Trophoblast cell (in vitro differentiated cells and primary cell): Measurements from ENCODE around the gene SPI1. TPM values are rescaled to one million over a fixed set of nuclear protein-coding genes. Genes with fewer than 3 reads are reported as not detected.

ENCODE experiments used
- DNase-seq, 2 donors: peaks; one replicate each; pipeline ENCODE4 v3.0.0-alpha.2; 2016
- H2AFZ ChIP-seq: 2 replicates; pipeline ENCODE4 v1.6.1; 2013; ENCODE audit warnings: low read length, moderate library complexity, mild to moderate bottlenecking; ENCODE audit not compliant: insufficient read depth, poor library complexity
- H2AK5ac ChIP-seq: 2 replicates; pipeline ENCODE4 v1.6.1; 2013; ENCODE audit warnings: mild to moderate bottlenecking, low read length
- H2BK120ac ChIP-seq: 2 replicates; pipeline ENCODE4 v1.6.1; 2013; ENCODE audit warnings: low read length, mild to moderate bottlenecking, moderate library complexity; ENCODE audit not compliant: insufficient read depth, poor library complexity
- H2BK12ac ChIP-seq: 2 replicates; pipeline ENCODE4 v1.6.1; 2013; ENCODE audit warnings: mild to moderate bottlenecking, low read length, moderate library complexity
- H2BK5ac ChIP-seq: 2 replicates; pipeline ENCODE4 v1.6.1; 2013; ENCODE audit warnings: low read length, low read depth, moderate library complexity, mild to moderate bottlenecking; ENCODE audit not compliant: poor library complexity
- H3K14ac ChIP-seq: 2 replicates; pipeline ENCODE4 v1.6.1; 2013; ENCODE audit warnings: mild to moderate bottlenecking, low read length
- H3K18ac ChIP-seq: 2 replicates; pipeline ENCODE4 v1.6.1; 2013; ENCODE audit warnings: mild to moderate bottlenecking, low read length
- H3K23ac ChIP-seq: 2 replicates; pipeline ENCODE4 v1.6.1; 2013; ENCODE audit warnings: low read length
- H3K27ac ChIP-seq: 2 replicates; pipeline ENCODE4 v1.5.1; 2013; ENCODE audit warnings: low read depth, mild to moderate bottlenecking, inconsistent platforms, low read length, moderate library complexity
- H3K27me3 ChIP-seq: 2 replicates; pipeline ENCODE4 v1.6.1; 2013; ENCODE audit warnings: inconsistent platforms, mild to moderate bottlenecking, low read length, moderate library complexity; ENCODE audit not compliant: insufficient read depth
- H3K36me3 ChIP-seq, 2 experiments: 1 replicate in 1 of 2; 2 replicates in 1 of 2; pipeline ENCODE4 v1.6.1; 2013; ENCODE audit warnings: low read length in 2 of 2, mild to moderate bottlenecking in 2 of 2, moderate library complexity in 1 of 2; ENCODE audit not compliant: insufficient read depth in 2 of 2, control insufficient read depth in 1 of 2
- H3K4ac ChIP-seq: 2 replicates; pipeline ENCODE4 v1.6.1; 2013; ENCODE audit warnings: low read depth, mild to moderate bottlenecking, low read length, moderate library complexity
- H3K4me1 ChIP-seq, 2 experiments: 1 replicate in 1 of 2; 2 replicates in 1 of 2; pipeline ENCODE4 v1.6.1; 2013; ENCODE audit warnings: low read length in 2 of 2, mild to moderate bottlenecking in 2 of 2, moderate library complexity in 1 of 2; ENCODE audit not compliant: insufficient read depth in 2 of 2, control insufficient read depth in 1 of 2
- H3K4me2 ChIP-seq: 2 replicates; pipeline ENCODE4 v1.6.1; 2013; ENCODE audit warnings: inconsistent platforms, mild to moderate bottlenecking, low read length, moderate library complexity
- H3K4me3 ChIP-seq: 2 replicates; pipeline ENCODE4 v1.5.1; 2013; ENCODE audit warnings: mild to moderate bottlenecking, low read depth, low read length, inconsistent platforms
- H3K79me1 ChIP-seq: one replicate; pipeline ENCODE4 v1.6.1; 2013; ENCODE audit warnings: low read length
- H3K79me2 ChIP-seq: 2 replicates; pipeline ENCODE4 v1.6.1; 2013; ENCODE audit warnings: low read length, mild to moderate bottlenecking; ENCODE audit not compliant: control insufficient read depth, insufficient read depth, poor library complexity
- H3K9ac ChIP-seq: 2 replicates; pipeline ENCODE4 v1.6.1; 2013; ENCODE audit warnings: mild to moderate bottlenecking, low read length
- H3K9me3 ChIP-seq: 2 replicates; pipeline ENCODE4 v1.6.1; 2013; ENCODE audit warnings: low read depth, mild to moderate bottlenecking, control low read depth, inconsistent platforms, low read length; ENCODE audit not compliant: insufficient read depth
- H4K12ac ChIP-seq: 2 replicates; pipeline ENCODE4 v1.6.1; 2013; ENCODE audit warnings: low read depth, mild to moderate bottlenecking, low read length, moderate library complexity
- H4K8ac ChIP-seq: 2 replicates; pipeline ENCODE4 v1.6.1; 2013; ENCODE audit warnings: low read depth, mild to moderate bottlenecking, low read length, moderate library complexity
- H4K91ac ChIP-seq: one replicate; pipeline ENCODE4 v1.6.1; 2013; ENCODE audit warnings: low read depth, mild to moderate bottlenecking, low read length, moderate library complexity
- WGBS: extraction: QIAGEN DNeasy Blood & Tissue Kit; methylation state at CpG from one replicate; pipeline ENCODE4 v1.1.7; 2013; ENCODE audit warnings: missing lambda C conversion rate; ENCODE audit not compliant: insufficient read length, insufficient coverage; ENCODE audit errors: extremely low coverage; 5-methylcytosine and 5-hydroxymethylcytosine counted together
- polyA plus RNA-seq: library from polyadenylated mRNA; stranded (reverse); fragments of 200-250 nt; gene quantifications from 2 replicates; pipeline ENCODE4 v1.2.3, GENCODE V29; 2013

Gene SPI1
- polyA plus RNA-seq: 0.08 TPM in 2 replicates

- H4K12ac ChIP-seq: no peak within 1 kb of the TSS
- no peak within 1 kb of the TSS for H2BK120ac ChIP-seq
- no peaks in the 10 kb centered on the region for H3K9me3 ChIP-seq
- DNase-seq: peak in 1 of 2 donors; percentile 40
- H4K91ac ChIP-seq: no peak within 1 kb of the TSS
- no peaks in the 10 kb centered on the region for H3K36me3 ChIP-seq
- no peak within 1 kb of the TSS for H4K8ac ChIP-seq
- H3K9ac ChIP-seq: no peak within 1 kb of the TSS
- H2AK5ac ChIP-seq: no peak within 1 kb of the TSS
- H2BK5ac ChIP-seq: no peak within 1 kb of the TSS
- no peak within 1 kb of the TSS for H3K14ac ChIP-seq
- no peak within 1 kb of the TSS for H2AFZ ChIP-seq
- no CpG with 5 or more reads among the region's 31 CpGs for WGBS
- peaks cover 5% of the 10 kb centered on the region in 2 experiments for H3K4me1 ChIP-seq
- H3K18ac ChIP-seq: no peak within 1 kb of the TSS
- no peak within 1 kb of the TSS for H3K4me3 ChIP-seq
- H3K27me3 ChIP-seq: no peaks in the 10 kb centered on the region
- no peaks in the 10 kb centered on the region for H3K79me1 ChIP-seq
- no peak within 1 kb of the TSS for H3K4ac ChIP-seq
- no peak within 1 kb of the TSS for H2BK12ac ChIP-seq
- no peak within 1 kb of the TSS for H3K4me2 ChIP-seq
- no peaks in the 10 kb centered on the region for H3K79me2 ChIP-seq
- no peak within 1 kb of the TSS for H3K23ac ChIP-seq
- no peak within 1 kb of the TSS for H3K27ac ChIP-seq
These were observed at the start of gene SPI1 for GRCh38 chr11:47378010-47378835. Gene SPI1, minus strand, starts transcription at chr11:47378547. Its CDS starts 194 bp downstream, at chr11:47378353.

GRCh38 chr11:47426062-47426956 lies 48.0 kb upstream of the SPI1 start, which contains the start of gene PSMC3:
Gene PSMC3, minus strand, starts transcription at chr11:47426439. Its CDS starts 160 bp downstream, at chr11:47426279.
- peak within 1 kb of the TSS; percentile 94 for H3K4ac ChIP-seq
- peaks cover 8% of the 10 kb centered on the region for H3K79me2 ChIP-seq
- peak within 1 kb of the TSS; percentile 95 for H4K12ac ChIP-seq
- peak within 1 kb of the TSS; percentile 87 for H3K18ac ChIP-seq
- H3K23ac ChIP-seq: no peak within 1 kb of the TSS
- peak; percentile 96 to 99 for DNase-seq
- peak within 1 kb of the TSS; percentile 93 for H4K91ac ChIP-seq
- peak within 1 kb of the TSS; percentile 93 for H2BK120ac ChIP-seq
- no peaks in the 10 kb centered on the region for H3K27me3 ChIP-seq
- peak within 1 kb of the TSS; percentile 94 for H2BK5ac ChIP-seq
- H2AK5ac ChIP-seq: peak within 1 kb of the TSS; percentile 92
- no CpG with 5 or more reads among the region's 62 CpGs for WGBS
- H3K14ac ChIP-seq: peak within 1 kb of the TSS; percentile 93
- H3K9ac ChIP-seq: peak within 1 kb of the TSS; percentile 99
- H3K4me2 ChIP-seq: peak within 1 kb of the TSS; percentile 86
- H3K36me3 ChIP-seq: peaks cover 30 to 35% of the 10 kb centered on the region in 2 experiments
- H4K8ac ChIP-seq: peak within 1 kb of the TSS; percentile 98
- peaks cover 4% of the 10 kb centered on the region for H3K79me1 ChIP-seq
- peak within 1 kb of the TSS; percentile 21 for H2BK12ac ChIP-seq
- H3K4me3 ChIP-seq: peak within 1 kb of the TSS; percentile 97
- H3K9me3 ChIP-seq: no peaks in the 10 kb centered on the region
- H3K4me1 ChIP-seq: peaks cover 0 to 5% of the 10 kb centered on the region in 2 experiments
- H2AFZ ChIP-seq: peak within 1 kb of the TSS; percentile 92
- H3K27ac ChIP-seq: peak within 1 kb of the TSS; percentile 46

- Histone ChIP-seq H4K91ac (peak overlapping the region; percentile 93), H3K79me2 (peaks cover 8% of the 10 kb centered on the region), H3K4me1 (peaks cover 0 to 5% of the 10 kb centered on the region in 2 experiments), H3K4ac (peak overlapping the region; percentile 94), H2BK12ac (no peak overlapping the region), H3K79me1 (peaks cover 4% of the 10 kb centered on the region), H3K18ac (peak overlapping the region; percentile 87), H3K4me3 (peak overlapping the region; percentile 97), H2BK120ac (no peak overlapping the region), H2BK5ac (no peak overlapping the region), H3K9me3 (no peaks in the 10 kb centered on the region), H3K36me3 (peaks cover 35 to 40% of the 10 kb centered on the region in 2 experiments), H2AFZ (peak overlapping the region; percentile 92), H3K27me3 (no peaks in the 10 kb centered on the region), H3K23ac (no peak overlapping the region), H4K12ac (peak overlapping the region; percentile 95), H3K9ac (peak overlapping the region; percentile 99), H4K8ac (peak overlapping the region; percentile 98), H3K27ac (no peak overlapping the region), H2AK5ac (peak overlapping the region; percentile 92), H3K14ac (peak overlapping the region; percentile 85), H3K4me2 (peak overlapping the region; percentile 79)
- no peak for DNase-seq
- no CpG with 5 or more reads among the region's 14 CpGs for WGBS
These were observed 47.3 kb upstream of the SPI1 start for GRCh38 chr11:47425611-47426010.
